NCI-H345 (cell line): ENCODE measurements around the gene ITGB1BP2.
"Not testable (repeated sequence)": the region's sequence is repeated elsewhere in the genome, so short reads cannot be mapped to it uniquely, and the experiment has no call there.

ENCODE experiments used
- DNase-seq: peaks from one replicate; lab custom pipeline; 2025; lab: John Stamatoyannopoulos, UW

ITGB1BP2 gene

GRCh38 chrX:71301195-71301924 is at the start of gene ITGB1BP2:
Gene ITGB1BP2, plus strand, starts transcription at chrX:71301750. Its CDS starts 57 bp downstream, at chrX:71301807.
- no peak for DNase-seq

GRCh38 chrX:71252221-71252620 is 49.3 kb upstream of the ITGB1BP2 start:
- DNase-seq, result no peak

- peak; percentile 41 for DNase-seq
These were observed 48.1 kb upstream of the ITGB1BP2 start for GRCh38 chrX:71253253-71254091.

- peak; percentile 90 for DNase-seq
These were observed 47.2 kb upstream of the ITGB1BP2 start, which contains the start of gene ZMYM3 for GRCh38 chrX:71254092-71254963. Gene ZMYM3, minus strand, starts transcription at chrX:71254140. Its CDS starts 885 bp downstream, at chrX:71253255.

GRCh38 chrX:71256051-71256450 is 45.5 kb upstream of the ITGB1BP2 start:
- DNase-seq, result no peak

- no peak for DNase-seq
These were observed 44.7 kb upstream of the ITGB1BP2 start for GRCh38 chrX:71256856-71257255.

GRCh38 chrX:71268624-71269023 is 32.9 kb upstream of the ITGB1BP2 start:
- not testable (repeated sequence) for DNase-seq

- DNase-seq, result no peak
These were observed 31.7 kb upstream of the ITGB1BP2 start for GRCh38 chrX:71269801-71270395.

- DNase-seq, result not testable (repeated sequence)
These were observed 29.2 kb upstream of the ITGB1BP2 start for GRCh38 chrX:71272313-71272712.

- DNase-seq, result not testable (repeated sequence)
These were observed 20.2 kb upstream of the ITGB1BP2 start for GRCh38 chrX:71281300-71281699.

GRCh38 chrX:71282514-71283402 is 18.8 kb upstream of the ITGB1BP2 start:
- DNase-seq, result no peak

GRCh38 chrX:71283403-71284143 is 18.0 kb upstream of the ITGB1BP2 start, which contains the start of gene NONO:
Gene NONO, plus strand, starts transcription at chrX:71283635. Its CDS starts 7,003 bp downstream, at chrX:71290638.
- peak; percentile 99 for DNase-seq

GRCh38 chrX:71285929-71286328 is 15.6 kb upstream of the ITGB1BP2 start:
- no peak for DNase-seq

GRCh38 chrX:71291381-71291780 is 10.2 kb upstream of the ITGB1BP2 start:
- no peak for DNase-seq

GRCh38 chrX:71292669-71293365 is 8.7 kb upstream of the ITGB1BP2 start:
- DNase-seq, result no peak

- no peak for DNase-seq
These were observed 4.7 kb upstream of the ITGB1BP2 start for GRCh38 chrX:71296806-71297205.

- no peak for DNase-seq
These were observed 3.4 kb upstream of the ITGB1BP2 start for GRCh38 chrX:71298119-71298518.

GRCh38 chrX:71300064-71300463 is 1.5 kb upstream of the ITGB1BP2 start:
- DNase-seq, result not testable (repeated sequence)

- DNase-seq, result not testable (repeated sequence)
These were observed 1.1 kb upstream of the ITGB1BP2 start for GRCh38 chrX:71300495-71300894.
